H1 (cell line): ENCODE results near the gene NEURL1B. TPM values are rescaled to one million over a fixed set of nuclear protein-coding genes. Genes with fewer than 3 reads are reported as not detected.

Source experiments
- CTCF ChIA-PET: fragments of 300-600 bp; sonication (Branson Sonifier 250); formaldehyde crosslinking; loops from one replicate; lab custom pipeline; 2021; ENCODE audit not compliant: partially characterized antibody; lab: Charles Lee
- POLR2A ChIA-PET: fragments of 300-600 bp; sonication (Branson Sonifier 250); formaldehyde crosslinking; loops from one replicate; lab custom pipeline; 2021; ENCODE audit warnings: inconsistent platforms; ENCODE audit not compliant: partially characterized antibody; lab: Charles Lee
- DNase-seq, 2 experiments: peaks; one replicate each; pipeline versions ENCODE4 v3.0.0 to v3.0.0-alpha.2; 2010 to 2022; ENCODE audit warnings: low spot score in 2 of 2, low read depth in 1 of 2, mixed read lengths in 1 of 2
- FAIRE-seq: peaks from 2 replicates; lab custom pipeline; 2011; peaks lifted over from hg19 to GRCh38; lab: Jason Lieb, UNC
- H2AFZ ChIP-seq: 2 replicates; pipeline ENCODE4 v1.8.1; 2012; ENCODE audit warnings: low read length, inconsistent platforms
- H2AK5ac ChIP-seq: 2 replicates; pipeline ENCODE4 v1.6.1; 2013; ENCODE audit warnings: low read depth, low read length
- H2BK120ac ChIP-seq: replicated peaks from 2 replicates; pipeline ENCODE3; 2013; ENCODE audit warnings: low read depth, low read length, inconsistent platforms
- H2BK12ac ChIP-seq: 2 replicates; pipeline ENCODE4 v1.6.1; 2013; ENCODE audit warnings: low read depth, low read length
- H2BK15ac ChIP-seq: 2 replicates; pipeline ENCODE4 v1.6.1; 2013; ENCODE audit warnings: low read length
- H2BK20ac ChIP-seq: 2 replicates; pipeline ENCODE4 v1.6.1; 2013; ENCODE audit warnings: low read length
- H2BK5ac ChIP-seq: 2 replicates; pipeline ENCODE4 v1.6.1; 2013; ENCODE audit warnings: low read depth, low read length
- H3K14ac ChIP-seq: 2 replicates; pipeline ENCODE4 v1.6.1; 2013; ENCODE audit warnings: inconsistent platforms; ENCODE audit not compliant: insufficient read length
- H3K18ac ChIP-seq: 2 replicates; pipeline ENCODE4 v1.6.1; 2013; ENCODE audit warnings: low read length; ENCODE audit errors: extremely low read depth
- H3K23ac ChIP-seq: 2 replicates; pipeline ENCODE4 v1.6.1; 2013; ENCODE audit warnings: inconsistent platforms; ENCODE audit not compliant: insufficient read length
- H3K23me2 ChIP-seq: 2 replicates; pipeline ENCODE4 v1.6.1; 2013; ENCODE audit warnings: low read depth, low read length
- H3K27ac ChIP-seq: 2 replicates; pipeline ENCODE4 v1.6.1; 2011; ENCODE audit warnings: low read depth, low read length, inconsistent platforms
- H3K27me3 ChIP-seq, 4 experiments: replicated peaks in 1 of 4; 1 replicate in 1 of 4; 2 replicates in 3 of 4; pipeline versions ENCODE4 v1.6.1 to v1.8.1; 2011 to 2013; ENCODE audit warnings: low read length in 3 of 4, mild to moderate bottlenecking in 3 of 4, inconsistent platforms in 2 of 4, mixed read lengths in 2 of 4, moderate library complexity in 1 of 4; ENCODE audit not compliant: control insufficient read depth in 3 of 4, insufficient read depth in 3 of 4; ENCODE audit errors: extremely low read depth in 1 of 4
- H3K36me3 ChIP-seq, 4 experiments: 2 replicates each; pipeline versions ENCODE4 v1.6.1 to v1.8.1; 2011 to 2013; ENCODE audit warnings: mild to moderate bottlenecking in 4 of 4, low read length in 3 of 4, moderate library complexity in 2 of 4, control low read depth in 1 of 4, inconsistent platforms in 1 of 4; ENCODE audit not compliant: insufficient read depth in 4 of 4, control insufficient read depth in 2 of 4
- H3K4ac ChIP-seq: replicated peaks from 2 replicates; pipeline ENCODE3; 2013; ENCODE audit warnings: low read length, low read depth, mixed read lengths, inconsistent platforms; ENCODE audit not compliant: insufficient read length
- H3K4me1 ChIP-seq, 4 experiments: replicated peaks in 1 of 4; 1 replicate in 1 of 4; 2 replicates in 3 of 4; pipeline versions ENCODE4 v1.6.1 to v1.8.1; 2011 to 2013; ENCODE audit warnings: low read length in 3 of 4, inconsistent platforms in 2 of 4, mixed read lengths in 1 of 4; ENCODE audit not compliant: insufficient read depth in 4 of 4, control insufficient read depth in 3 of 4
- H3K4me2 ChIP-seq, 2 experiments: 2 replicates each; pipeline versions ENCODE4 v1.6.1 to v1.8.1; 2011 to 2013; ENCODE audit warnings: low read depth in 2 of 2, low read length in 2 of 2, control low read depth in 1 of 2, inconsistent platforms in 1 of 2, mild to moderate bottlenecking in 1 of 2; ENCODE audit not compliant: insufficient read depth in 1 of 2
- H3K4me3 ChIP-seq, 4 experiments: fragments of 200-600, 300-600 bp in 1 of 4; sonication (generic), shearing (Covaris generic), sonication (Bioruptor Twin) in 1 of 4; 2 replicates each; pipeline versions ENCODE4 v1.5.1 to v1.8.1; 2011 to 2016; ENCODE audit warnings: low read length in 4 of 4, low read depth in 3 of 4, control low read depth in 2 of 4, inconsistent platforms in 2 of 4, mild to moderate bottlenecking in 2 of 4, mixed read lengths in 1 of 4, moderate library complexity in 1 of 4; ENCODE audit not compliant: insufficient read depth in 2 of 4; ENCODE audit errors: extremely low read depth in 1 of 4
- H3K56ac ChIP-seq: replicated peaks from 2 replicates; pipeline ENCODE3; 2013; ENCODE audit warnings: low read depth, mild to moderate bottlenecking, mixed read lengths, low read length, inconsistent platforms; ENCODE audit not compliant: insufficient read length
- H3K79me1 ChIP-seq: 2 replicates; pipeline ENCODE4 v1.6.1; 2013; ENCODE audit warnings: low read depth, low read length, control low read depth
- H3K79me2 ChIP-seq, 2 experiments: 2 replicates each; pipeline versions ENCODE4 v1.6.1 to v1.8.1; 2012 to 2013; ENCODE audit warnings: low read length in 2 of 2, mild to moderate bottlenecking in 2 of 2, inconsistent platforms in 1 of 2; ENCODE audit not compliant: insufficient read depth in 2 of 2, control insufficient read depth in 1 of 2
- H3K9ac ChIP-seq, 4 experiments: replicated peaks in 1 of 4; 1 replicate in 1 of 4; 2 replicates in 3 of 4; pipeline versions ENCODE4 v1.6.1 to v1.8.1; 2011 to 2013; ENCODE audit warnings: low read depth in 3 of 4, low read length in 3 of 4, control low read depth in 2 of 4, mild to moderate bottlenecking in 2 of 4, moderate library complexity in 2 of 4, inconsistent platforms in 1 of 4; ENCODE audit errors: extremely low read depth in 1 of 4
- H3K9me3 ChIP-seq, 2 experiments: 2 replicates each; pipeline versions ENCODE4 v1.6.1 to v1.8.1; 2012 to 2013; ENCODE audit warnings: mild to moderate bottlenecking in 2 of 2, moderate library complexity in 2 of 2, control low read depth in 1 of 2, inconsistent platforms in 1 of 2, low read depth in 1 of 2, low read length in 1 of 2, mixed read lengths in 1 of 2; ENCODE audit not compliant: insufficient read depth in 2 of 2
- H4K20me1 ChIP-seq, 2 experiments: replicated peaks in 1 of 2; 2 replicates each; pipeline versions ENCODE3 to v1.8.1; 2011 to 2013; ENCODE audit warnings: inconsistent platforms in 2 of 2, low read length in 2 of 2, mild to moderate bottlenecking in 1 of 2; ENCODE audit not compliant: insufficient read depth in 2 of 2, control insufficient read depth in 1 of 2
- H4K5ac ChIP-seq: 2 replicates; pipeline ENCODE4 v1.6.1; 2013; ENCODE audit warnings: low read length, low read depth, mixed read lengths, inconsistent platforms; ENCODE audit not compliant: insufficient read length
- H4K8ac ChIP-seq: 2 replicates; pipeline ENCODE4 v1.8.0; 2013; ENCODE audit warnings: mild to moderate bottlenecking, moderate library complexity, low read length, inconsistent platforms; ENCODE audit not compliant: insufficient read depth; ENCODE audit errors: extremely low read depth
- H4K91ac ChIP-seq: replicated peaks from 2 replicates; pipeline ENCODE3; 2013; ENCODE audit warnings: low read length, mixed read lengths, inconsistent platforms; ENCODE audit not compliant: insufficient read length
- WGBS, 2 experiments: shearing (Covaris generic) in 1 of 2; methylation state at CpG; one replicate each; pipeline versions ENCODE4 v1.1.6 to v1.1.7; 2013 to 2015; ENCODE audit warnings: low lambda C conversion rate in 2 of 2, mixed read lengths in 2 of 2, inconsistent platforms in 1 of 2, low coverage in 1 of 2, missing lambda C conversion rate in 1 of 2; ENCODE audit not compliant: insufficient replicate concordance in 2 of 2, insufficient coverage in 1 of 2, insufficient read length in 1 of 2; ENCODE audit errors: extremely low coverage in 1 of 2, missing lambda C conversion rate in 1 of 2; 5-methylcytosine and 5-hydroxymethylcytosine counted together
- polyA plus RNA-seq, 7 experiments: library from polyadenylated mRNA; depleted of rRNA in 3 of 7; stranded (reverse) in 5 of 7; unstranded in 2 of 7; fragments of >200 nt in 5 of 7; fragments of 200-250 nt in 2 of 7; gene quantifications; 1 replicate in 5 of 7; 2 replicates in 1 of 7; 4 replicates in 1 of 7; pipeline versions ENCODE4 v1.2.1 to v1.2.3, GENCODE V29; 2011 to 2013; ENCODE audit warnings: missing spikeins in 2 of 7, mixed read lengths in 2 of 7
- total RNA-seq: library from RNA; stranded (reverse); fragmentation: NEBNext Ultra II Directional; extraction: Animal tissue kit (Norgen Biotek cat#: 25700); gene quantifications from 2 replicates; pipeline ENCODE4 v1.2.1, GENCODE V29; 2021

Gene NEURL1B
- total and polyA plus RNA-seq, 2 of the 8 experiments (the other 6 are each of a cell fraction or from before 2014, with no cell fraction given): 3.3 to 6.1 TPM

DNA sequence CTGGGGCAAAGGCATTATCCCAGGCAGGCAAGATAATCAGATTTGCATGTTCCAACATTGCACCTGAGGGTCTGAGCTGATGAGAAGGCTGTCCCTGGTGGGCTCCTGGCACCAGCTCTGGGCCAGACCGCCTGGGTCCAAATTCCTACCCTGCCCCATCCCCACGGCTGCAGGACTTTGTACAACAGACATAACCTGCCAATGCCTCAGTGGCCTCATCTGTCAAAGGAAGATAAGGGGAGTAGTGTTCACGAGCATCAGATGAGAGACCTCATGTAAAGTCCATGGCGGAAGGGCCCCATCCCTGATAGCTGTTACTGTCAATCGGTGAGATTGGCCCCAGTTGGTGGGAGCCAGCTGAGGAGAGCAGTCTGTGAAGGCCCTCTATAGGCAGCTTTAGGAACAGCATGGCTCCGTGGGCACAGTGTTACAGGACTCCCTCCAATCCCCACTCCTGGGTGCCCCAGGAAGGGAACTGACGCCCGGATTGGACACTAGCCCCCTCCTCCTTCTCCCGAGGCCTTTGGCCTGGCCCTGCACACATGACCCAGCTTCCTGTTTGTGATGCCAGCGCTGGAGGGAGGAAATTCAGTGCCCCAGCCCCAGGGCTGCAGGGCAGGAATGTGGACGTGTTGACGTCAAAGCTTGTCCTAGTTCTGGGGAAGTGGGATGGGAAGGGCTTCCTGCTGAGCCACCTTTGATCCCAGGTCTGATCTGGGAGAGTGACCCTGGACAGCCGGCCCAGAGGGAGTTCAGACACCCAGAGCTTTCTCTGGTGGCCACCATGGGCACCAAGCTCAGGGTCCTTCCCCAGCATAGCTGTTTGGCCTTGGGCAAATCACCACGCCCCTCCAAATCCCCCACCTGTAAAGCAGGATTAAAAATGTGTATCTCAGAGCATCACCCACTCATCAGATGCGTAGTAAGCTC, 73.7 kb downstream of the NEURL1B start:
- ChIA-PET POLR2A (interaction anchor here (0.8 to 1.8 kb wide), 5 partner anchors 18 to 244 kb away, joined by 3 to 28 read pairs (median 4); partner anchors contain the start of genes DUSP1 and RPL26L1), CTCF (interaction anchor here (0.5 to 11.7 kb wide), 83 partner anchors 9 to 681 kb away, joined by 3 to 206 read pairs (median 4); partner anchors contain the start of gene DUSP1)
- FAIRE-seq (peak; percentile 58), DNase-seq (peak in 1 of 2 experiments; percentile 88)
- Histone ChIP-seq H3K27ac (no peak overlapping the region), H3K4me2 (no peak overlapping the region), H3K79me1 (no peaks in the 10 kb centered on the region), H2AK5ac (no peak overlapping the region), H3K27me3 (peaks cover 0 to 11% (median 7%) of the 10 kb centered on the region in 4 experiments; a peak in 4 of 7 replicates), H4K91ac (no peak overlapping the region), H3K4me3 (no peak overlapping the region), H4K8ac (no peak overlapping the region), H2AFZ (no peak overlapping the region), H4K5ac (no peak overlapping the region), H3K4ac (no peak overlapping the region), H3K18ac (no peak overlapping the region), H3K23me2 (peaks cover 8% of the 10 kb centered on the region; the same call in 1 of the 2 replicates), H2BK120ac (no peak overlapping the region), H3K23ac (no peak overlapping the region), H3K9ac (no peak overlapping the region), H3K79me2 (no peaks in the 10 kb centered on the region), H3K56ac (no peak overlapping the region), H2BK5ac (no peak overlapping the region; the same call in 1 of the 2 replicates), H2BK20ac (no peak overlapping the region), H3K4me1 (peaks cover 0 to 3% (median 2%) of the 10 kb centered on the region in 4 experiments; a peak in 2 of 7 replicates), H2BK15ac (no peak overlapping the region), H3K14ac (no peak overlapping the region), H3K9me3 (no peaks in the 10 kb centered on the region), H3K36me3 (no peaks in the 10 kb centered on the region), H4K20me1 (peaks cover 0 to 8% of the 10 kb centered on the region in 2 experiments), H2BK12ac (0 out of 2 replicates have a peak overlapping the region, but pooled peaks have one; percentile 17)
- 53% methylated on average over 15 of the region's 15 CpGs; no CpG with 5 or more reads in 1 of the 2 experiments for WGBS, 2 experiments
